Neural progenitor cell (in vitro differentiated cells): ENCODE results near the gene CNNM2.

Source experiments
- CTCF ChIP-seq: fragments of 200-600 bp; sonication (generic); IDR thresholded peaks from 2 replicates; pipeline ENCODE4 v1.5.1; 2017; ENCODE audit warnings: antibody characterized with exemption, mild to moderate bottlenecking
- EZH2 ChIP-seq: fragments of 200-600 bp; sonication (generic); IDR thresholded peaks from 2 replicates; pipeline ENCODE4 v1.6.1; 2017; ENCODE audit warnings: antibody characterized with exemption, mild to moderate bottlenecking, moderate library complexity
- EZH2phosphoT487 ChIP-seq: fragments of 200-600 bp; sonication (generic); IDR thresholded peaks from 2 replicates; pipeline ENCODE4 v1.6.1; 2017; ENCODE audit warnings: antibody characterized with exemption

GRCh38 chr10:102998399-102998907 lies 80.4 kb downstream of the CNNM2 start:
- TF ChIP-seq CTCF = no peak
- TF ChIP-seq EZH2 = no peak
- TF ChIP-seq EZH2phosphoT487 = no peak
